Measurements from ENCODE around the gene IPO13. TPM values are rescaled to one million over a fixed set of nuclear protein-coding genes. Genes with fewer than 3 reads are reported as not detected.
A peak's percentile ranks its signal among the peaks of the same experiment; 100 is the strongest.

Gene IPO13
- total RNA-seq, 1 donor = 20.8 TPM

GRCh38 chr1:43934101-43934985 lies 12.4 kb upstream of the IPO13 start:
- H3K4me3 ChIP-seq (ENCODE audit: low read depth, low read length) = no peak overlapping the region
- peak; percentile 63 for DNase-seq (ENCODE audit: low read depth)
- TF ChIP-seq, protein P1, sequence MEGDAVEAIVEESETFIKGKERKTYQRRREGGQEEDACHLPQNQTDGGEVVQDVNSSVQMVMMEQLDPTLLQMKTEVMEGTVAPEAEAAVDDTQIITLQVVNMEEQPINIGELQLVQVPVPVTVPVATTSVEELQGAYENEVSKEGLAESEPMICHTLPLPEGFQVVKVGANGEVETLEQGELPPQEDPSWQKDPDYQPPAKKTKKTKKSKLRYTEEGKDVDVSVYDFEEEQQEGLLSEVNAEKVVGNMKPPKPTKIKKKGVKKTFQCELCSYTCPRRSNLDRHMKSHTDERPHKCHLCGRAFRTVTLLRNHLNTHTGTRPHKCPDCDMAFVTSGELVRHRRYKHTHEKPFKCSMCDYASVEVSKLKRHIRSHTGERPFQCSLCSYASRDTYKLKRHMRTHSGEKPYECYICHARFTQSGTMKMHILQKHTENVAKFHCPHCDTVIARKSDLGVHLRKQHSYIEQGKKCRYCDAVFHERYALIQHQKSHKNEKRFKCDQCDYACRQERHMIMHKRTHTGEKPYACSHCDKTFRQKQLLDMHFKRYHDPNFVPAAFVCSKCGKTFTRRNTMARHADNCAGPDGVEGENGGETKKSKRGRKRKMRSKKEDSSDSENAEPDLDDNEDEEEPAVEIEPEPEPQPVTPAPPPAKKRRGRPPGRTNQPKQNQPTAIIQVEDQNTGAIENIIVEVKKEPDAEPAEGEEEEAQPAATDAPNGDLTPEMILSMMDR (IDR thresholded peaks at IDR 0.05; ENCODE audit: insufficient read depth, low read length) = peak; percentile 91

DNA sequence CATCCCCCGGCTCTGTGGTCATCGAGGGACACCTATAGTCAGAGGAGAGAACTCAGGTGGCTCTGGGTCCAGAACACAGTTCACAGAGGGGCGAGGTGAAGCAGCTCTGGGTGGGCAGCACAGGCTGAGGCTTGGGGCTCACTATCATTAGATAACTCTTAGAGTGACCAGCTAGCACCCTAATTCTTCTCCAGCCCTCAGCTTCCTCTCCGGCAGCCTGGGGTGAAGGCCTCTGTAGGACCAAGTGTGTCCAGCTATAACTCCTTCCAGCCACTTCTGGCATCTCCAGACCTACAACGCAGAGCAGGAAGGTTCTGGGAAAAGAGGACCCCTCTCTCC lies 11.8 kb upstream of the IPO13 start:
- TF ChIP-seq, protein P1 (IDR thresholded peaks at IDR 0.05; ENCODE audit: insufficient read depth, low read length) = no peak
- DNase-seq (ENCODE audit: low read depth) = no peak
- H3K4me3 ChIP-seq (ENCODE audit: low read depth, low read length) = no peak overlapping the region

GRCh38 chr1:43935711-43936427 lies 10.9 kb upstream of the IPO13 start:
- no peak for DNase-seq (ENCODE audit: low read depth)
- H3K4me3 ChIP-seq (ENCODE audit: low read depth, low read length) = peak overlapping the region; percentile 28
- TF ChIP-seq, protein P1 (IDR thresholded peaks at IDR 0.05; ENCODE audit: insufficient read depth, low read length) = no peak

DNA sequence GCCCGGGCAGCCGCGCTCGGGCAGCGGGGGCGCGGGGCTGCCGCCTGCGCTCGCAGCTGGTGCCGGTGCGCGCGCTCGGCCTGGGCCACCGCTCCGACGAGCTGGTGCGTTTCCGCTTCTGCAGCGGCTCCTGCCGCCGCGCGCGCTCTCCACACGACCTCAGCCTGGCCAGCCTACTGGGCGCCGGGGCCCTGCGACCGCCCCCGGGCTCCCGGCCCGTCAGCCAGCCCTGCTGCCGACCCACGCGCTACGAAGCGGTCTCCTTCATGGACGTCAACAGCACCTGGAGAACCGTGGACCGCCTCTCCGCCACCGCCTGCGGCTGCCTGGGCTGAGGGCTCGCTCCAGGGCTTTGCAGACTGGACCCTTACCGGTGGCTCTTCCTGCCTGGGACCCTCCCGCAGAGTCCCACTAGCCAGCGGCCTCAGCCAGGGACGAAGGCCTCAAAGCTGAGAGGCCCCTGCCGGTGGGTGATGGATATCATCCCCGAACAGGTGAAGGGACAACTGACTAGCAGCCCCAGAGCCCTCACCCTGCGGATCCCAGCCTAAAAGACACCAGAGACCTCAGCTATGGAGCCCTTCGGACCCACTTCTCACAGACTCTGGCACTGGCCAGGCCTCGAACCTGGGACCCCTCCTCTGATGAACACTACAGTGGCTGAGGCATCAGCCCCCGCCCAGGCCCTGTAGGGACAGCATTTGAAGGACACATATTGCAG lies 10.2 kb upstream of the IPO13 start:
- TF ChIP-seq, protein P1 (IDR thresholded peaks at IDR 0.05; ENCODE audit: insufficient read depth, low read length) = peak; percentile 6
- peak; percentile 9 for DNase-seq (ENCODE audit: low read depth)
- H3K4me3 ChIP-seq (ENCODE audit: low read depth, low read length) = peak overlapping the region; percentile 28

GRCh38 chr1:43937179-43937865 lies 9.4 kb upstream of the IPO13 start:
- no peak for DNase-seq (ENCODE audit: low read depth)
- no peak overlapping the region for H3K4me3 ChIP-seq (ENCODE audit: low read depth, low read length)
- TF ChIP-seq, protein P1 (IDR thresholded peaks at IDR 0.05; ENCODE audit: insufficient read depth, low read length) = no peak

- no peak for DNase-seq (ENCODE audit: low read depth)
- TF ChIP-seq, protein P1 (IDR thresholded peaks at IDR 0.05; ENCODE audit: insufficient read depth, low read length) = no peak
- no peak overlapping the region for H3K4me3 ChIP-seq (ENCODE audit: low read depth, low read length)
These were observed 8.4 kb upstream of the IPO13 start for GRCh38 chr1:43938383-43938782.
